ENCODE results near the gene EGLN3. TPM values are rescaled to one million over a fixed set of nuclear protein-coding genes. Genes with fewer than 3 reads are reported as not detected.

EGLN3 gene
- total RNA-seq, 5 donors from 2014 or later (not counting 1 experiment from before 2014, with no cell fraction given): 3.8 to 15.1 (median 7.6) TPM

GRCh38 chr14:33934043-33934750 lies 16.7 kb downstream of the EGLN3 start:
- no peaks in the 10 kb centered on the region for H3K27me3 ChIP-seq (replicated peaks in 1 of 2; ENCODE audit: control insufficient read depth in 2 of 2, extremely low read depth in 1 of 2, insufficient read depth in 2 of 2, low read length in 1 of 2)
- Mint-ChIP-seq H3K4me3 (no peak overlapping the region), H3K4me1 (no peaks in the 10 kb centered on the region), H3K36me3 (peaks cover 5% of the 10 kb centered on the region), H3K9me3 (no peaks in the 10 kb centered on the region), H3K27me3 (no peaks in the 10 kb centered on the region), H3K27ac (no peak overlapping the region)
- no peaks in the 10 kb centered on the region for H3K9me3 ChIP-seq
- DNase-seq (no peak), ATAC-seq (replicated peaks in 1 of 4) (no peak)
- H3K4me3 ChIP-seq (ENCODE audit: control insufficient read depth in 1 of 2, extremely low read depth in 1 of 2, low read length in 1 of 2): no peak overlapping the region
- no peaks in the 10 kb centered on the region for H3K4me1 ChIP-seq (ENCODE audit: control insufficient read depth in 1 of 2, extremely low read depth in 1 of 2, insufficient read depth in 2 of 2, low read length in 2 of 2)
- ChIA-PET POLR2A (no interaction called here), CTCF (no interaction called here)
- no peaks in the 10 kb centered on the region for H3K36me3 ChIP-seq (ENCODE audit: control insufficient read depth in 2 of 2, extremely low read depth in 1 of 2, insufficient read depth in 1 of 2, low read length in 1 of 2)
- WGBS (ENCODE audit: insufficient coverage): no CpG with 5 or more reads among the region's 7 CpGs
- H3K27ac ChIP-seq (ENCODE audit: low read length): no peak overlapping the region

- no peaks in the 10 kb centered on the region for H3K9me3 ChIP-seq
- Mint-ChIP-seq H3K9me3 (peaks cover 0 to under 1% (median 0%) of the 10 kb centered on the region in 3 donors), H3K4me3 (no peak overlapping the region), H3K27ac (no peak overlapping the region), H3K4me1 (no peaks in the 10 kb centered on the region), H3K27me3 (no peaks in the 10 kb centered on the region), H3K36me3 (peaks cover 5% of the 10 kb centered on the region)
- ChIA-PET CTCF (interaction anchor here in 1 of 2 donors (0.6 kb wide), 1 partner anchor 11 kb away, joined by 3 read pairs; no protein-coding TSS in a partner anchor), POLR2A (no interaction called here)
- no peaks in the 10 kb centered on the region for H3K36me3 ChIP-seq (ENCODE audit: control insufficient read depth in 2 of 2, extremely low read depth in 1 of 2, insufficient read depth in 1 of 2, low read length in 1 of 2)
- no peak overlapping the region for H3K4me3 ChIP-seq (ENCODE audit: control insufficient read depth in 1 of 2, extremely low read depth in 1 of 2, low read length in 1 of 2)
- 95% methylated on average over 3 of the region's 8 CpGs for WGBS (ENCODE audit: insufficient coverage)
- no peaks in the 10 kb centered on the region for H3K4me1 ChIP-seq (ENCODE audit: control insufficient read depth in 1 of 2, extremely low read depth in 1 of 2, insufficient read depth in 2 of 2, low read length in 2 of 2)
- DNase-seq (no peak), ATAC-seq (replicated peaks in 1 of 4) (no peak)
- no peak overlapping the region for H3K27ac ChIP-seq (ENCODE audit: low read length)
- H3K27me3 ChIP-seq (replicated peaks in 1 of 2; ENCODE audit: control insufficient read depth in 2 of 2, extremely low read depth in 1 of 2, insufficient read depth in 2 of 2, low read length in 1 of 2): no peaks in the 10 kb centered on the region
Measured at GRCh38 chr14:33933386-33933933, 17.4 kb downstream of the EGLN3 start.

- H3K27ac ChIP-seq (ENCODE audit: low read length): no peak overlapping the region
- ChIA-PET CTCF (interaction anchor here in 1 of 2 donors (0.6 kb wide), 1 partner anchor 11 kb away, joined by 3 read pairs; no protein-coding TSS in a partner anchor), POLR2A (interaction anchor here in 1 of 2 donors (0.6 kb wide), 1 partner anchor 40 kb away, joined by 9 read pairs; no protein-coding TSS in a partner anchor)
- H3K36me3 Mint-ChIP-seq: peaks cover 5% of the 10 kb centered on the region
- H3K4me1 Mint-ChIP-seq: no peaks in the 10 kb centered on the region
- no peak overlapping the region for H3K4me3 Mint-ChIP-seq
- H3K4me1 ChIP-seq (ENCODE audit: control insufficient read depth in 1 of 2, extremely low read depth in 1 of 2, insufficient read depth in 2 of 2, low read length in 2 of 2): no peaks in the 10 kb centered on the region
- H3K27ac Mint-ChIP-seq: no peak overlapping the region
- ATAC-seq (replicated peaks in 1 of 4): no peak
- no peaks in the 10 kb centered on the region for H3K27me3 ChIP-seq (replicated peaks in 1 of 2; ENCODE audit: control insufficient read depth in 2 of 2, extremely low read depth in 1 of 2, insufficient read depth in 2 of 2, low read length in 1 of 2)
- no peak for DNase-seq
- peaks cover 0 to 4% (median 0%) of the 10 kb centered on the region in 3 donors for H3K9me3 Mint-ChIP-seq
- H3K27me3 Mint-ChIP-seq: no peaks in the 10 kb centered on the region
- no peaks in the 10 kb centered on the region for H3K36me3 ChIP-seq (ENCODE audit: control insufficient read depth in 2 of 2, extremely low read depth in 1 of 2, insufficient read depth in 1 of 2, low read length in 1 of 2)
- no peaks in the 10 kb centered on the region for H3K9me3 ChIP-seq
- no CpG with 5 or more reads among the region's 4 CpGs for WGBS (ENCODE audit: insufficient coverage)
- no peak overlapping the region for H3K4me3 ChIP-seq (ENCODE audit: control insufficient read depth in 1 of 2, extremely low read depth in 1 of 2, low read length in 1 of 2)
Measured at GRCh38 chr14:33932576-33933345, 18.1 kb downstream of the EGLN3 start.

- CTCF ChIA-PET: no interaction called here
- Histone ChIP-seq H3K27ac (ENCODE audit: low read length) (no peak overlapping the region), H3K9me3 (no peaks in the 10 kb centered on the region), H3K4me1 (ENCODE audit: control insufficient read depth in 1 of 2, extremely low read depth in 1 of 2, insufficient read depth in 2 of 2, low read length in 2 of 2) (no peaks in the 10 kb centered on the region), H3K36me3 (ENCODE audit: control insufficient read depth in 2 of 2, extremely low read depth in 1 of 2, insufficient read depth in 1 of 2, low read length in 1 of 2) (no peaks in the 10 kb centered on the region), H3K4me3 (ENCODE audit: control insufficient read depth in 1 of 2, extremely low read depth in 1 of 2, low read length in 1 of 2) (no peak overlapping the region), H3K27me3 (replicated peaks in 1 of 2; ENCODE audit: control insufficient read depth in 2 of 2, extremely low read depth in 1 of 2, insufficient read depth in 2 of 2, low read length in 1 of 2) (no peaks in the 10 kb centered on the region)
- Mint-ChIP-seq H3K4me3 (no peak overlapping the region), H3K36me3 (peaks cover 5% of the 10 kb centered on the region), H3K9me3 (peaks cover 0 to 4% (median 0%) of the 10 kb centered on the region in 3 donors), H3K27ac (no peak overlapping the region), H3K27me3 (no peaks in the 10 kb centered on the region), H3K4me1 (no peaks in the 10 kb centered on the region)
- ATAC-seq (replicated peaks in 1 of 4) (no peak), DNase-seq (no peak)
- no CpG with 5 or more reads among the region's 3 CpGs for WGBS (ENCODE audit: insufficient coverage)
- POLR2A ChIA-PET: no interaction called here
Measured at GRCh38 chr14:33932033-33932432, 18.8 kb downstream of the EGLN3 start.

DNA sequence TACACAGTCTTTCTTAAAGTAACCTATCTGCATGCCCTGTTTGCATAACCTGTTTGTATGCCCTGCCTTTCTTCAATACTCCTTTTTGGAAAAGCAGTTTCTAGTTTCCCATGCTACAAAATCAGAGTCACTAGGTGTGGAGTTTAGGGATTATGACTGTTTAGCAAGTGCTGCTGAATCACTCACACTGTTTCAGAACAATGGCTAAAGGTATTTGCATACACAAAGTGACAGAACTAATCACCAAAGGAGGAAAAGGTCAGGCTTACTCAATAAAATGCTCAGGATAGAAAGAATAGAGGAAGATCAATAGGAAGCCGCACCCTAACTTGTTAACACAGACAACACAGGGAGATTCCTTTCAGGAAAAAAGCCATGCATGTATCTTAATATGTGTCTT lies 19.4 kb downstream of the EGLN3 start:
- ChIA-PET POLR2A (no interaction called here), CTCF (no interaction called here)
- no peak overlapping the region for H3K27ac ChIP-seq (ENCODE audit: low read length)
- DNase-seq (no peak), ATAC-seq (replicated peaks in 1 of 4) (no peak)
- H3K4me3 ChIP-seq (ENCODE audit: control insufficient read depth in 1 of 2, extremely low read depth in 1 of 2, low read length in 1 of 2): no peak overlapping the region
- Mint-ChIP-seq H3K9me3 (peaks cover 0 to 4% (median 0%) of the 10 kb centered on the region in 3 donors), H3K4me1 (no peaks in the 10 kb centered on the region), H3K4me3 (no peak overlapping the region), H3K27me3 (no peaks in the 10 kb centered on the region), H3K27ac (no peak overlapping the region), H3K36me3 (peaks cover 5% of the 10 kb centered on the region)
- H3K36me3 ChIP-seq (ENCODE audit: control insufficient read depth in 2 of 2, extremely low read depth in 1 of 2, insufficient read depth in 1 of 2, low read length in 1 of 2): no peaks in the 10 kb centered on the region
- H3K4me1 ChIP-seq (ENCODE audit: control insufficient read depth in 1 of 2, extremely low read depth in 1 of 2, insufficient read depth in 2 of 2, low read length in 2 of 2): no peaks in the 10 kb centered on the region
- no peaks in the 10 kb centered on the region for H3K27me3 ChIP-seq (replicated peaks in 1 of 2; ENCODE audit: control insufficient read depth in 2 of 2, extremely low read depth in 1 of 2, insufficient read depth in 2 of 2, low read length in 1 of 2)
- WGBS (ENCODE audit: insufficient coverage): no CpG with 5 or more reads among the region's 1 CpG
- no peaks in the 10 kb centered on the region for H3K9me3 ChIP-seq

GRCh38 chr14:33930439-33930838 lies 20.4 kb downstream of the EGLN3 start:
- POLR2A ChIA-PET: no interaction called here
- Histone ChIP-seq H3K27ac (ENCODE audit: low read length) (no peak overlapping the region), H3K4me1 (ENCODE audit: control insufficient read depth in 1 of 2, extremely low read depth in 1 of 2, insufficient read depth in 2 of 2, low read length in 2 of 2) (no peaks in the 10 kb centered on the region), H3K36me3 (ENCODE audit: control insufficient read depth in 2 of 2, extremely low read depth in 1 of 2, insufficient read depth in 1 of 2, low read length in 1 of 2) (no peaks in the 10 kb centered on the region), H3K4me3 (ENCODE audit: control insufficient read depth in 1 of 2, extremely low read depth in 1 of 2, low read length in 1 of 2) (no peak overlapping the region), H3K27me3 (replicated peaks in 1 of 2; ENCODE audit: control insufficient read depth in 2 of 2, extremely low read depth in 1 of 2, insufficient read depth in 2 of 2, low read length in 1 of 2) (no peaks in the 10 kb centered on the region), H3K9me3 (no peaks in the 10 kb centered on the region)
- Mint-ChIP-seq H3K27me3 (no peaks in the 10 kb centered on the region), H3K4me1 (no peaks in the 10 kb centered on the region), H3K9me3 (peaks cover 0 to 4% (median 0%) of the 10 kb centered on the region in 3 donors), H3K27ac (no peak overlapping the region), H3K4me3 (no peak overlapping the region), H3K36me3 (peaks cover 7% of the 10 kb centered on the region)
- no peak for DNase-seq
- CTCF ChIA-PET: no interaction called here
- no peak for ATAC-seq (replicated peaks in 1 of 4)
- 100% methylated on average over 1 of the region's 2 CpGs for WGBS (ENCODE audit: insufficient coverage)
